ENCODE measurements around the gene MMS19. TPM values are rescaled to one million over a fixed set of nuclear protein-coding genes. Genes with fewer than 3 reads are reported as not detected.
A peak's percentile ranks its signal among the peaks of the same experiment; 100 is the strongest.

Gene MMS19
- total and polyA plus RNA-seq, 12 donors = 38.7 to 139 (median 64.7) TPM

GRCh38 chr10:97463363-97464132 lies 34.7 kb downstream of the MMS19 start:
- peak overlapping the region in 4 of 5 donors; percentile 24 to 73 (median 48) for H3K27ac ChIP-seq
- H3K9me3 ChIP-seq (replicated peaks in 1 of 3) = no peaks in the 10 kb centered on the region
- no peaks in the 10 kb centered on the region for H3K27me3 ChIP-seq
- TF ChIP-seq POLR2A (IDR thresholded peaks at IDR 0.05) (no peak), CTCF (IDR thresholded peaks at IDR 0.05) (peak; percentile 77 to 94 (median 88))
- 57 to 64% (median 58%) methylated on average over 4 of the region's 4 CpGs for WGBS, 4 donors
- H3K4me1 ChIP-seq (replicated peaks in 1 of 2) = peaks cover 0 to 8% of the 10 kb centered on the region in 2 donors
- intact Hi-C loops (cut with DNase I) = loop anchor here (5.0 kb wide), 1 partner anchor 89 kb away; no protein-coding TSS in a partner anchor
- no peak overlapping the region for H3K4me3 ChIP-seq
- peaks cover 0 to 93% of the 10 kb centered on the region in 2 donors for H3K36me3 ChIP-seq (replicated peaks in 1 of 2)
- peak; percentile 35 to 73 (median 53) for DNase-seq

- TF ChIP-seq CTCF (IDR thresholded peaks at IDR 0.05) (no peak), POLR2A (IDR thresholded peaks at IDR 0.05) (no peak)
- Histone ChIP-seq H3K9me3 (replicated peaks in 1 of 3) (no peaks in the 10 kb centered on the region), H3K4me1 (replicated peaks in 1 of 2) (peaks cover 0 to 8% of the 10 kb centered on the region in 2 donors), H3K36me3 (replicated peaks in 1 of 2) (peaks cover 0 to 90% of the 10 kb centered on the region in 2 donors), H3K27ac (no peak overlapping the region), H3K4me3 (no peak overlapping the region), H3K27me3 (no peaks in the 10 kb centered on the region)
- 88 to 97% (median 92%) methylated on average over 2 of the region's 2 CpGs for WGBS, 4 donors
- no peak for DNase-seq
- intact Hi-C loops (cut with DNase I) = loop anchor here (5.0 kb wide), 1 partner anchor 90 kb away; no protein-coding TSS in a partner anchor
These were observed 35.9 kb downstream of the MMS19 start for GRCh38 chr10:97462309-97462708.

GRCh38 chr10:97459933-97460332 lies 38.3 kb downstream of the MMS19 start:
- no peak for DNase-seq
- no peak for TF ChIP-seq CTCF (IDR thresholded peaks at IDR 0.05)
- no peak for TF ChIP-seq POLR2A (IDR thresholded peaks at IDR 0.05)
- Histone ChIP-seq H3K4me1 (replicated peaks in 1 of 2) (peaks cover 0 to 8% of the 10 kb centered on the region in 2 donors), H3K27ac (no peak overlapping the region), H3K9me3 (replicated peaks in 1 of 3) (no peaks in the 10 kb centered on the region), H3K36me3 (replicated peaks in 1 of 2) (peaks cover 0 to 85% of the 10 kb centered on the region in 2 donors), H3K27me3 (no peaks in the 10 kb centered on the region), H3K4me3 (no peak overlapping the region)
- 75 to 88% (median 85%) methylated on average over 7 of the region's 7 CpGs for WGBS, 4 donors
- intact Hi-C loops (cut with DNase I) = loop anchor here (5.0 kb wide), 1 partner anchor 92 kb away; no protein-coding TSS in a partner anchor

GRCh38 chr10:97459111-97459510 lies 39.1 kb downstream of the MMS19 start:
- H3K9me3 ChIP-seq (replicated peaks in 1 of 3) = no peaks in the 10 kb centered on the region
- H3K36me3 ChIP-seq (replicated peaks in 1 of 2) = peaks cover 0 to 81% of the 10 kb centered on the region in 2 donors
- no peaks in the 10 kb centered on the region for H3K27me3 ChIP-seq
- TF ChIP-seq CTCF (IDR thresholded peaks at IDR 0.05) (no peak), POLR2A (IDR thresholded peaks at IDR 0.05) (no peak)
- H3K27ac ChIP-seq = no peak overlapping the region
- WGBS, 4 donors = 91 to 96% (median 92%) methylated on average over 7 of the region's 7 CpGs
- peaks cover 0 to 7% of the 10 kb centered on the region in 2 donors for H3K4me1 ChIP-seq (replicated peaks in 1 of 2)
- H3K4me3 ChIP-seq = no peak overlapping the region
- DNase-seq = no peak
- intact Hi-C loops (cut with DNase I) = no loop called here

Data from adrenal gland (tissue), 12 donors.